Measurements from ENCODE around the gene LYPD1.

The LYPD1 gene

DNA sequence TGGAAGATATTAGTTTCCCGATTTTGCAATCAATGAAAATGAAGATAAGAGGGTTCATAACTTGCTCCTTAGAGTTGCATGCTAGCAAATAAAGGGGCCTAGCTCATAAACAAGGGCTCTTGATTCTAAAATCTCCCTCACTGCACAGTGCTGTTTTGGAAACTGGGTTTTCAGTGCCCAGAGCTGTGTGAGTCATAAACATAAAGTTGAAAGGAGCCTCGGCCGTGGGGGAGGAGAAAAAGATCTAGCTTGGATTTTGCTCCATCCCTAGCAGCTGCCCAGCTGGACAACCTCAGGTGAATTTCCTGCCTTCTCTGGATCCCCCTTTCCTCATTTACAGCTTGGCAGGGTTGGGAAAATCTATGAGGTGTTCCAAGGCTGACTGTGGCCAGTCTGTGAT, 42.5 kb downstream of the LYPD1 start:
- no peak for DNase-seq

GRCh38 chr2:132623096-132623839, 46.7 kb downstream of the LYPD1 start:
- DNase-seq: peak; percentile 64

DNA sequence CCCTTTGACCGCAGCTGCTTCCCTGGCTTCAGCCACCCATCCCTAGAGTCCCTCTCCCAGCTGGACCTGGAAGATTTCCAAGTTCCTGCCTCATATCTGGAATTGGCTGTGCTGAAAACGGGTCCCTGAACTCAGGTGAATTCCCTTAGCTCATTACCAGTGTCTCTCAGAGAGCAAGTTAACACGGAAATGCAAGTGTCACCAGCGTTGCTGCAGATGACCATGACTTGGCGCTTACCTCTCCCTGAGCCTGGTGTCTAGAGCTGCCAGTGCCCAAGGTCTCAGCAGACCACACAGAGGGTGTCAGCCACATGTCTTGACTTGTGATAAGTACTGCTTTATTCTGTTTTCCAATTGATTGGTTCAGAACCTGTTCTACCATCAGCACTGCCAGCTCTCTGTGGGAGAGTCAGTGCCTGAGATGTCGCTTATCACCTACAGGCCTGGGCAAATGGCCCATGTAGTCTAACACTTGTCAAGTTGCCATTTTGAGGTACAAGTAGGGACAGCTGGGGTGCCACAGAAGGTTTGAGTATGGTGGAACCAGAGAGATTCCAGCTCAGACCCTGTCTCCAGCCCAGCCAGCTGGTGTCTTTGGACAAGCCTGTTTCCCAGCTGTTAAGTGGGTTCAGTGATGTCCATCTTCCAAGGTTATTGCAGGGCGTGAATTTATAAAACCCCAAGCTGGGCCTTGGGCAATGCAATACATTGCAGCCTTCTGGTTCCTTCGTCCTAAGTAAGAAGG, 48.7 kb downstream of the LYPD1 start:
- no peak for DNase-seq

- DNase-seq: no peak
Measured at GRCh38 chr2:132620115-132620514, 49.9 kb downstream of the LYPD1 start.

DNA sequence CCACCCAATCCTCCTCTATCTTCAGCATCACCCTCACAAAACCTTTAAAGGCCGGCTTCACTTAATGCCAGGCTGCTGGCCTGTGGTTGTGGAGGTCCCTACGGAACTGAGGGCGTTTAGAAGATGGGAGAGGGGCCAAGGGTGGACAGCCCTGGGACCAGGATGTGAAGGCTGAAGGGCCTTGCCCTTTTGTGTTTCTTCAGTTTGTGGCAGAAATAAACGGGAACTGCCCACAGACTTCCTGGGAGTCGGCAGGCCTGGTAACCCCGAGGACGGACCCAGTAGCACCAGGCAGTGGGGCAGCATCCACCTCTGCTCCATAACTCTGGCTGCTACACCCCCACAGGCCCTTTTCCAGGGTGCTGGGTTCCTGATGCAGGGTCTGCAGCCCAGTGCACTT, 51.3 kb downstream of the LYPD1 start:
- DNase-seq: no peak

GRCh38 chr2:132617989-132618388, 52.0 kb downstream of the LYPD1 start:
- no peak for DNase-seq

GRCh38 chr2:132615329-132616085, 54.5 kb downstream of the LYPD1 start:
- no peak for DNase-seq

- DNase-seq: no peak
Measured at GRCh38 chr2:132611719-132612118, 58.3 kb downstream of the LYPD1 start.

DNA sequence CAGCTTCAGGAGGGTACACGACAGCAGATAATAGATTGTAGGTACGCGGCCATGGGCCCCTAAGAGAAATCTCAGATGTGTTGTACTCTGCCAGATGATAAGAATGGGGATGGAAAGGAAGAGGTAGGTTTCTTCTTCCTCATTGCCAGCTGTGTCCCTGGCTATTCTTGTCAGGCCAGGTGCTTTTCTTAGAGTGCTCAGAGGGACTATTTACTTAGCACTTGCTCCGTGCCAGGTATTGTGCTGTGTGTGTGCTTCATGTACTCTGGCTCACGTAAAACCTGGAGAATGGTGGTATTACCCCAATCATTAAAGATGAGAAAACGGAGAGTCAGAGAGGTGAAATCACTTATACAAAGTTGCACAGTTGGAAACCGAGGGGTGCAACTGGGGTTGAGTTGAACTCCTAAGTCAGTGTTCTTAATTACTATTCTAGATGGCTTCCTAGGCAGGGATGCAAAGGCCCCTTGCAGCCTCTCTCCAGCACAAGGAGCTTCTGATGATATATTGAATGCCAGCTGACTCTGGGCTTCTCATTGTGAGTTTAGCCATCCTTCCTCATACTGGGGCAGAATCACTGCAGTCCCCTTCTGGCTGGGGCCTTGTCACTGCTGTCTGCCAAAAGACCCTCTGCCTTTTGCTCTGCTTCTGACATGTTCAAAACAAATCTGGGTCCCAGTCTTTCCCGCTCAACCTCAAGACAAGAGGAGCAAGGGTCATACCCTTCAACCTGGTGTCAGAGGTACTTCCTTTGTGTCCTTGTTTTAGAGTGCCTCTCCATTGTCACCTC, 60.7 kb downstream of the LYPD1 start:
- DNase-seq: no peak

- DNase-seq: no peak
Measured at GRCh38 chr2:132608311-132608710, 61.7 kb downstream of the LYPD1 start.

DNA sequence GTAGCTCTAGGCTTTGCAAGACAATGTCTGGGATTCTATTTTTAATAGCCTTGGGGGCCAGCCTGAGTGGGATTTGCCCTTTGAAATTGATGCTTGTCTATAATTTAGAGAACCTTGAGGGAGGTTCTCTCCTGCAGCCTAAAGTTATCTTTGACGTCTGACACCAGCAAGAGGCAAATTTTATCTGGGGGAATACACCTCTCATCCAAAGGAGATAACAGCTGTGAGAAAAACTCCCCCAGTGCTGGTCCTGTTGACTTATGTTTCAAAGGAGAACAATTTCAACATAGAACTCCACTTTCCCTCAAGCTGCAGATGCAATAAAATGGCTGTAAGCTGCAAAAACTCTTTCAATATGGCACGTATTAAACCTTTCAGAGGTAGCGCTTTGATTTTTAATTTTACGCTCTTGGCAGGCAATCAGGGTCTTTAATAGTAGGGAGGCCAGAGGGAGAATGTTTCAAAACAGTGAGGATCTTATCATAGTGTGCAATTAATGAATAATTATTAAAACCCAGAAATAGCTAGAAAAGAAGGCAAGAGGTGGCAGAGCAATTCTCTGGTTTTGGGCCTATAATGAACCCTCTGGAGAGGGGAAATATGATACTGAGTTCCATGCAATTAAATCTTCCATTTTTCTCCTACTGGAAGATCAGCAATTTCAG, 62.4 kb downstream of the LYPD1 start:
- DNase-seq: no peak

DNA sequence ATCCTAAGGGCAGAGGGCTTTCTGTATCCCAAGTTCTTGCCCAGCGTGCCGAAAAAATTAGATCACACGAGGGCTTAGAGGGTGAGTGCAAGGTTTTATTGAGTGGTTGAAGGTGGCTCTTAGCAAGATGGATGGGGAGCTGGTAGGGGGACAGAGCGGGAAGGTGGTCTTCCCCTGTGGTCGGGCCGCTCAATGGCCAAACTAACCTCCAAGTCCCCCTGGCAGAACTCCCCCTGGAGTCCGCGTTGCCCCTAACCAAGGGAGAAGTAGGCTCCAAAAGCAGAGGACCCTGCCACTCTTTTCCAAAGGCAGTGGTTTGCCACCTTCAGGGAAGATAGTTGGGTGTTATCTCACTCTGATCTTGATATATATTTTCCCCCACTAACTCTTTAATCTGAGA, 63.4 kb downstream of the LYPD1 start:
- no peak for DNase-seq

DNA sequence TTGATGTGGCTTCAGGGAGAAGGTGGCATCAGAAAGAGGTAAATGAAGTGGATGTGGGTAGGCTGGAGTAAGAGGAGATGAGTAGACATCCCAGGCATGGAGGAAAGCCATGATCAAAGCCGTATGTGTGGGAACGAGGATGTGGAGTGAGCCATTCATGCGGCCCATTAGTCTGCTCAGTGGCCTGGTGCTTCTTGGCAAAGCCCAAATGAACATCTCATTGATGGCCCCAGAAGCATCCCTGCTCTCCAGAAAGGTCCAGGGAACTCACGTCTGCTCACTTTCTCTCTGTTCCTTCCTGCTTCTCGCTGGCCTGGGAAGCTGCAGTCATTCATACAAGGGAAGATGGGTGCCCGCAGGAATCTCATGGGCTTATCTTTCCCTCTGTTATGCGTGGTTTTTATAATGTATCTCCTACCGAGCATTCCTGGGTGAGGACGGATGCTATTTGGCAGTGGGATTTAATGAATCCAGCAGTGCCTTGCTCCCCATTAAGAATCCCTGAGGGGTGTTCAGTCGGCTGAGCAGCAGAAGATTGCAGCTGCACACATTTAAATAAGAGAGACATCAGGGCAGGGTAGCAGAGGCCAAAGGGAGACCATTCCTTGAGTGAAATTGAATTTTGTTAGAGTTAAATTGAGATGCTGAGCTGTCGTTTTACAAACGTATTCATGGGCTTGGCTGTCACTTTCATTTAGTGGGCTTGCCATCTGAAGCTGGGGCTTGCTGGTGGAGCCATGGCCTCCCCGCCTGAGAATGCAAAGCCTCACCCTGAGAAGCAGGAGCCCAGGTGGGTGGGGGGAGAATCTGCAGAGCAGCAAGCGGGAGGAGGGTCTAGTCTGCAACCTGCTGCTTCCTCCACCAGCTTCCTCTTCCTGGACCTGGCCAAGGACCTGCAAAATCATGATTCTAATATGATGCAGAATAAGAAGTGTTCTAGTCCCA, 64.5 kb downstream of the LYPD1 start:
- no peak for DNase-seq

- DNase-seq: no peak
Measured at GRCh38 chr2:132604561-132604960, 65.4 kb downstream of the LYPD1 start.

- DNase-seq: no peak
Measured at GRCh38 chr2:132599556-132599955, 70.4 kb downstream of the LYPD1 start.

- no peak for DNase-seq
Measured at GRCh38 chr2:132598536-132598935, 71.5 kb downstream of the LYPD1 start.

- DNase-seq: no peak
Measured at GRCh38 chr2:132597831-132598230, 72.2 kb downstream of the LYPD1 start.

GRCh38 chr2:132597166-132597565, 72.8 kb downstream of the LYPD1 start:
- no peak for DNase-seq

DNA sequence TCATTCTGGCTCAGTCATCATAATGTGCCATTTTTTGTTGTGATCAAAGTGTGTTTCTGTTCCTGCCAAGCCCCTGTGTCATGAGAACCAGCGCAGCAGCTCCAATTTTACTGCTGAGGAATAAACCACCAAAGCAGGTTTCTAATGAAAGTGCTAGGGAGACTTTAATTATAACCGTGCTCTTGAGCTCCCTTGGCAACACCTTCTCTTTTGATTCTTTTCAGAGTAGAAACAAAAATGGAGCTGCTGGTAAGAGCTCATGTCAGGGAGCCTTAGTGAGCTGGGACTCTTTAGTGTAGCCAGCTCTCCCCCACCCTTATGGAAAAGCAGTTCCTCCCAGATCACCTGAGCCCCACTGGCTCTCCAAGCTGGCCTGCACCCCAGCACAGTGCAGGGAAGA, 74.3 kb downstream of the LYPD1 start:
- DNase-seq: no peak

GRCh38 chr2:132595186-132595585, 74.8 kb downstream of the LYPD1 start:
- no peak for DNase-seq

All from right hindlimb (tissue), 1 donor.